NCI-H526 treated with DMSO at 0.1 percent for 48 hours (cell line): Measurements from ENCODE around the gene MSH3.
"Not testable (repeated sequence)": the region's sequence is repeated elsewhere in the genome, so short reads cannot be mapped to it uniquely, and the experiment has no call there.

ENCODE experiments used
- DNase-seq: peaks from one replicate; lab custom pipeline; 2025; lab: John Stamatoyannopoulos, UW

Gene MSH3

DNA sequence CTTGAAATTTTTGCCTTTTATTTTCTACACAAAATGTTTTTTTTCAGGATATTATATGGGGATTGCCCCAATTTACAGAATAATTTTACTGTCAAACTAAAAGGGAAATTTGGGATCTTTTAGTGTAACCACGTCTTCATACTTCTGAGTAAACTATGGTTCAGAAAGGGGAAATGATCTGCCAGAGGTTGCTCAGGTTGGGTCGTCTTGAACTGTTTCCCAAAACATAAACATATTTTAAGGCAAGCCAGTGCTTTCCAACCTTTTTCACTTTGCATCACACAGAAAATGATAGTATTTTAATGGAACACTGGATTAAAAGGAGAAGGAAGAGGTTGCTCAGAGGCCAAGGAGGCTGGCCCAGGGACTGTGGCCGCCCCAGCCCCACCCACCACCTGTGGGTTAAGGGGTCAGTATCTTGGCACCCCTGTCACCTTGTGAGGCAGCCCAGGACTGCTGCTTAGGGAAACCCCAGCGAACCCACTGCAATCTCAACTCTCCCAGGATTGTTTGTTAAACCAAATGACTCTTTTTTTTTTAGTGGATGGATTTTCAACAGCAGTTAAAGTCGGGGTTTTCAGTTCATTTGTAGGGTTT lies 143.1 kb downstream of the MSH3 start:
- DNase-seq = no peak

DNA sequence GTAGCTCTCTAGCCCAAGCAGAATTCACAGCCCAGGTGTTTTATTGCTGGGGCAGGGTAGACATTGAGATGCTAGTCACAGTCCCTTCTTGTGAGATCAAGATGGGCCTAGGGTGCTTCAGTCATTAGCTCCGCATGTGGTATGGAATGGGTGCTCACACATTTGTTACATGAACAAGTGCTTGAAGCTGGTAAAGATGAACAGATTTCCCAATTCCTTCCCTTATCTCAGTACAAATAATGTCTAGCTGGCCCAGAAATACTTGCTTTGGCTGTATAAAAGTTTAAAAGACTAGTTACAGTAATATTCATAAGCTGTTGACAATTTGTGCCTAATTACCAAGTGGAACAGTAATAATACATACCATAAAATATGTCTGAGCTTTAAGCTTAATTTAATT lies 143.7 kb downstream of the MSH3 start:
- no peak for DNase-seq

DNA sequence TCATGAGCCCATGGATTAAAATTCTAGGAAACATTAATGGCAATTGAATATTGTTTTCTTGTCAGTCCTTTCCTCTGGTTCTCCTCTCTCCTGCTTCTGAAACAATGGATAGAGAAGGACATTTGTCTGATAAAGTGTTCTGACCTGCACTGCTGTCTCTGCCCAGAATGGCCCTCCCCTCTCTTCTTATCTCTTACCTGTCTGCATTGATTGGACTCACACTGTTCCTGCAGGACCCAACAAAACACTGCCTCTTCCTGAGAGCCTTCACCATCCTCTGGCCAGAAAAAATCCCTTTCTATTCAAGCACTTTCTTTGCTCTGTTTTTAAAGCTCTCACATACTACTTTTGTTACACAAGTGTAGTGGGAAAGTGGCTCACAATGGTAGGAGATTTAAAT lies 144.2 kb downstream of the MSH3 start:
- no peak for DNase-seq

DNA sequence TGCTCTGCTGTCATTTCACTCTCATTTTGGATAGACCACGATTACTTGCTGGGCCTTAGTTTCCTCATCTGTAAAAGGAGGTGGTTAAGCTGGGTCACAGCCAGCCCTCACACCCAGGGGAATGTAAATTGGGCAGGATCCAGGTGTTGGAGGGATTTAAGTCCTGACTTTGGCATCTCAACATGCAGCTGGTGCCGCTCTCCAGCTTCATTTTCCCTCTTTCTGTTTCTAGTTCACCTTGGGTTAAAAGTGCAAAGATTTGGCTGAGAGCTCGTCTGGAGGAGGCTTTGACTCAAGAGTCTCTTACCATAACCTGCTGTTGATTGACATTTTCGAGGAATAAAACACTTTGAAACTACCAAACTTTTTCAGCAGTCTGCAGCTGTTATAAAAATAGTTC lies 144.6 kb downstream of the MSH3 start:
- no peak for DNase-seq

DNA sequence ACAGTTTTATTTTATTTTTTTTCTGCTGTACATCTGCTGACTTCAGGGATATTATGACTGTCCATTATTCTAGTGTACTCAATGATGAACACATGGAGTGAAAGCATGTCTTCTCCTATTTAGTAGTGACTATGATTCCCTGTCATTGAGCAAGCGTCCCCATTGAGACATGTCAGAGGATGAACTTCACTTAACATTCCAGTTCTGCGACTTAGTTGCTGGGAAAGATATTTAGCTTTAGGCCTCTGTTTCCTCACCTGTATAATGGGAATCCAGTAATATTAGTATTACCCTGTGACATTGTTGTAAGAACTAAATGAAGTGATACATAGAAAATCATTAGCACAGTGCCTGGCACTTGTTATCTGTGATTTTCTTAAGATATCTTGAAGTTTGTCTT lies 145.1 kb downstream of the MSH3 start:
- no peak for DNase-seq

DNA sequence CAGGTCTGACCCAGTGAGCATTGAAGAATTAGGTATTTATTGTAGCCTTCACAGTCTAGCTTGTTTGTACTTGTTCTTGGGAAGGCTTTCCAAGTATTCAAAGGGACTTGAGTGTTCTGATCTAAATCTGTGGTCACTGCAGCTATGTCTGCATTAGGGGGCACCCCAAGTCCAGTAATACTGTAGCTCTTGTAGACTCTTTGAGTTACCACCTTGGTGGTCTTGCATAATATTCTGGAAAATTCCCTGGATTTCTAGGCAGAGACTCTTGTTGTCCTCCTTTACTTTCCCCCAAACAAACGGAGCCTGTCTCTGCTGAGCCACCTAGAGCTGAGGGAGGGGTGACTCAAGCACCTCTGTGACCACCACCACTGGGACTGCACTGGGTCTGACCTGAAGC lies 149.9 kb downstream of the MSH3 start:
- no peak for DNase-seq

DNA sequence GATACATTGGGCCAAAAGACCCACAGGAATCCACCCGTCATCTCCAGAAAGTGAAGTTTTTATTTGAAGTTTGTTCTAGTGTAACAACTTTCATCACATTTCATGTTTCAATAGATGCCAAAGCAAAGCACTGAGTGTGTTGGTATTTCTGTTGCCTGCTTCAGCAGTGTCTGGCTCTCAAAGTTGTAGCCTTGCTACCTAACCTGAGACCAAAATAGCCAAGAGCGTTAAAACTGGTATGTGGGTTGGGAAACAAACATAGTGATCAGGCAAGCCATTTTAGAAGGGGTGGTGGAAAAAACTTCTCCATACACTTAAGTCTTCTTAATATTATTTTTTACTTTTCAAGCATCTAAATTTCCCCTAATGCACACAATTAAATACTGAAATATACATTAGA lies 150.6 kb downstream of the MSH3 start:
- DNase-seq = no peak

DNA sequence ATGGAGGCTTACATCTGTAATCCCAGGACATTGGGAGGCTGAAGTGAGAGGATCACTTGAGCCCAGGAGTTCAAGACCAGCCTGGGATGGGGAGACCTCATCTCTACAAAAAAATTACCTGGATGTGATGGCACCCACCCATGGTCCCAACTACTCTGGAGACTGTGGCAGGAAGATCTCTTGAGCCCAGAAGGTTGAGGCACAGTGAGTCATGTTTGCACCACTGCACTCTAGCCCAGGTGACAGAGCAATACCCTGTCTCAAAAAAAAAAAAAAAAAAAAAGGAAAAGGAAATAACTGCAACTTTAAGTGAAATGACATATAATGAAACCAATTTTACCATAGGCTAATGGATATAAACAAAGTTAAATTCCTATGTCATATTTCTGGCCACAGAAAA lies 152.5 kb downstream of the MSH3 start:
- no peak for DNase-seq

DNA sequence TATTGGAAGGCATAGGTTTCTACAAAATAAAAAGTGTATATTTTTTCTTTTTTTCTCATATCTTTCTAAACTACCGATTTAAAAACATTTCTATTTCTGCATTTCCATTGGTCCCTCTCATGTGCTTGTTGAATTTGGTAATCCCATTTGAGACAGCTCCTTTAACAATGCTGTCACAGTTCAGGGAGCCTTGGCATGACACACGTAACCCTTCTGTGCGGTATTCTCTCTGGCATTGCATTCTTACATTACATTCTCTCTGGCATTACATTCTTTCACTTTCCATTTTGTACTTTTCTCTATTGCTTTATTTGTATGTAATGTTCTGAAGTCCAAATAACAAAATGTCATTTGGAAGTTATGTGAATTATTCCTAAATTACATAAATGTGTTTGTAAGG lies 155.0 kb downstream of the MSH3 start:
- DNase-seq = no peak

DNA sequence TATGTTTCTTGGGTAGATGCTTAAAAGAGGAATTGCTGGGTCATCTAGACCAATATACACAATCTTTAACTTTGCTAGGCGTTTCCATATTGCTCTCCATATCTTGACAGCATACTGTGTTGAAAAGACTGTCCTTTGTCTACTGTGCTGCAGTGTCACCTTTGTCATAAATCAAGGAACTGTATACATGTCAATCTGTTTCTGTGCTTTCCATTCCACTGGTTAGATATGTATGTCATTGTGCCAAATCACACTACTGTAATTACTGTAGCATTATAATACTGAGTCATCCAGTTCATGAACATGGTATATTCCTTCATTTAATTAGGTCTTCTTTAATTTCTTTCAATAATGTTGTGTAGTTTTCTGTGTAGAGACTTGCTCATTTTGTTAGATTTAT lies 156.0 kb downstream of the MSH3 start:
- DNase-seq = no peak

DNA sequence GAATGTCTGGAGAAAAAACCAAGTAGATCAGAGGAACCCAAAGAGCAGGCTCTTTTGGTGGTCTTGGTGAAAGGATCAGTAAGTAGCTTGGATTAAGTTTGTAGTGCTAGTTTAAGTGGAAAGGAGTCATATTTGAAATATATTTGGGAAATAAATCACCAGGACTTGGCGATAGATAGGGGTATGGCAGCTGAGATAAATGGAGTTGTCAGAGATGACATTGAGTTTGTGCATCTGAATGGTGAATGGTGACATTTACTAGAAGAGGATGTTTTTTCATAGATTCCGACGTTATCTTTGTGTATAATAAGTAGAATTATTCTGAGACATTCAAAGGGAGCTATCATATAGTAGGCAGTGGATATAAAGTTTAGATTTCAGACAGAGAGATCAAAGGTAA lies 162.1 kb downstream of the MSH3 start:
- DNase-seq = no peak

DNA sequence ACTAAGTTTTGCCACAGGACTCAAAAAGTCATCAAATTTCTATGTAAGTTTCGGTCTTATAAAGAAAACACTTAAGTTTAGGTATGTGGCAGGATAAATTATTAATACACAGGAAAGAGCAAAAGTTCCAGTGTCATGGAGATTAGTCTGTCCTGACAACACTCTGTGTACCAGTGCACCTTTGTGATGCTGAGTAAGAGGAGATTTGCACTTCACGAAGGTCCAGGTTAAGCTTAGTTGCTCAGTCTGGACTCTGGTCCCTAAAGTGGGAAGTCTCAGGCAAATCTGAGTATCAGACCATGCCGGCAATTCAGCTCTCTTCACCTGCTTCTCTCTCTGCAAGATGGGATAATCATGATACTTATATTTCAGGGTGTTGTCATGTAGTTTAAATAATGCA lies 166.2 kb downstream of the MSH3 start:
- DNase-seq = no peak

DNA sequence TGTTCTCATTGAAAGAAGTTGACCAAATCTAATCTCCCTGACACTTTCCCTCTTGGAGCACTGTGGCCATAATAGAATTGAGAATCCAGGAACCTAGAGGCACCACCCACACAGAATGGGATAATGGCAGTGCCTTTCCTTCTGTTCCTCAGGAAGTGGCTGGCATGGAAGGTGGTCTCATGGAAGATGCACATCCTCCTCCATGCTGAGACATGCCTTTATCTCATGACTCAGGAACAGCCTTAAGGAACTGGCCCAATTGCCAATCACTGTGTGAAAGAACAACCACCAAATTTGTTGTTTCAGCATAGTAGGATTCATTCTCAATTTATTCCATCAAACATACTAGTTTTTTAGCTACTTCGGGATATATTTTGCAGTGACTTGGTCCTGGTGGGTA lies 168.2 kb downstream of the MSH3 start:
- DNase-seq = no peak

DNA sequence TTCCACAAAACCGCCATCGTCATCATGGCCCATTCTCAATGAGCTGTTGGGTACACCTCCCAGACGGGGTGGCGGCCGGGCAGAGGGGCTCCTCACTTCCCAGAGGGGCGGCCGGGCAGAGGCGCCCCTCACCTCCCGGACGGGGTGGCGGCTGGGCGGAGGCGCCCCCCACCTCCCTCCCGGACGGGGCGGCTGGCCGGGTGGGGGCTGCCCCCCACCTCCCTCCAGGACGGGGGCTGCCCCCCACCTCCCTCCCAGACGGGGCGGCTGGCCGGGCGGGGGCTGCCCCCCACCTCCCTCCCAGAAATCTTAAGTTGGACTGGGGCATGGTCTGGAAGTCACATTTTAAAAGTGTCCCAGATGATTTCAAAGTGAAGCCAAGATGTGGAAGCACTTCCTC lies 169.7 kb downstream of the MSH3 start:
- DNase-seq = not testable (repeated sequence)

DNA sequence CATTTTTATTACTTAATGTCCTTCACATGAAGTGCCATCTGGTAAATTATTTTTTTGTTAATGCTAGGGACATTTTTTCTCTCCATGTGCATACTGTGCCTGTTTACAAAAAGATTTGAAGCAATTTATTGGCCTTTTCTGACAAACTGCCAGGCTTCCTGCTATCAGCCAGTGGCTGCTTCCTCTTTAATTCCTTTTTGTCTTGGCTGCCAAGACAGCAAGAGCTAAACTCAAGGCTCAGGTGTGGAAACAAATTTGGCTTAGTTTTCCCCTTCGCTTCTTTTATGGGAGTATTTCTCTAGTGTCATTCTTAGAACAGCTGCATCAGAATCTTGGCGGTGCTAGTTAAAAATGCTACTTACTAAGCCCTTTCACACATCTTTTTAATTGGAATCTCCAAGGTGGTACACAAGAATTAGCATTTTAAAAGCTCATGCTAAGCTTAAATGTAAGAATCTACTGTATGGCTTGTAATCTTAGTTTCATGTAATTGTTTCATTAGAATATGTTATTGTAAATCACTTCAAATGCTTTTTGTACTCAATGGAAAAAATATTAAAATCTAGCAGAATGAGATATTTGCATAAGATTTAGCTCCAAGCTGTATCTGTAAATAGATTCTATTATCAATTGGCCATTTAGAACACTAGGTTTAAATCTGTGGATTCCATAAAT lies 171.5 kb downstream of the MSH3 start:
- DNase-seq = no peak

DNA sequence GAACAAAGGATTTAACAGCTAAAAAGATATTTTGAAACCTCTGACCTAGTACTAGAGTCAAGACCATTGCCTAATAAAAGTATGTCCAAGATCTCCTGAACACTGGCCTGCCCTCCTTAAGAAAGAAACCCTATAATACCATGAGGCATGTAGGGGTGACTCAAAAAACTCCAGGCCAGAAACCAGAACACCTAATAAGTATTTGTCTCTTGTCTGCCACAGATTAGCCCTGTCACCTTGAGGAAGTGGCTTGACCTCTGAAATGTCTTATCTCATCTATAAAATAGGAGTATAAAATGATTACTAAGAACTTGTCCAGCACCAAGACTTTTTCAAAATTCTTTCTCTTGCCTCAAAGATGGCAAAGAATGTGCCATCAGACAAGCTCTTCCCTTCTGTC lies 180.3 kb downstream of the MSH3 start:
- no peak for DNase-seq

DNA sequence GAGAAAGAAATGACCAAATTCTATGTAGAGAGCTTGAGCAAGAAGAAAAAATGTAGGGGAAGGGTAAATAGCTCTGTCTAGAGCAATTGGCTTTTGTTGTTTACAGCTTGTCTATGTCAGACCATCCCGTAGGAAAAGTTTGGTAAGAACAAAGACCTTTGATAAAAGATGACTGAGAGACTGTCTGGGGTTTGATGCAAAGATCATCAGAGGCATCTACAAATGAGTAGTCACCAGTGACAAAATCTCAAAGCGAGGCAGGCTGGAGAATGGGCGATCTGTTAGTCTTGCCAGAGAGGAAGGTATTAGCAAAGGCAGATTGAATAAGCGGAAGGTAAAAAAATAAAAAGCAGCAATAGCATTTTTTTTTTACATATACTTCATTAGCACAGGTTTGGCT lies 180.7 kb downstream of the MSH3 start:
- DNase-seq = no peak

DNA sequence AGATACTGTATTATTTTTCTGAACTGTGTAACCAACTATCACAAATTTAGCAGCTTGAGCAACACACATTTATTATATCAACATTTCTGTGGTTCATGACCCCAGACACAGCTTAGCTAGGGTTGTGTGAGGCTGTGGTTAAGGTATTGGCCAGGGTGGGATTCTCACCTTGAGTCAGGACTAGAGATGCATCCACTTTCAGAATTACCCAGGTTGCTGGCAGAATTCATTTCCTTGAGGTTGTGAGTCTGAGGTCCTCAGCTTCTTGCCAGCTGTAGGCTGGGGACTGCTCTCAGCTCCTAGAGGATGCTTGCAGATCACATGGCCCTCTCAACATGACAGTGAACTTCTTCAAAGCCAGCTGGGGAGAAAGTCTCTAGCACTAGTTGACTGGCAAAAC lies 183.2 kb downstream of the MSH3 start:
- no peak for DNase-seq

DNA sequence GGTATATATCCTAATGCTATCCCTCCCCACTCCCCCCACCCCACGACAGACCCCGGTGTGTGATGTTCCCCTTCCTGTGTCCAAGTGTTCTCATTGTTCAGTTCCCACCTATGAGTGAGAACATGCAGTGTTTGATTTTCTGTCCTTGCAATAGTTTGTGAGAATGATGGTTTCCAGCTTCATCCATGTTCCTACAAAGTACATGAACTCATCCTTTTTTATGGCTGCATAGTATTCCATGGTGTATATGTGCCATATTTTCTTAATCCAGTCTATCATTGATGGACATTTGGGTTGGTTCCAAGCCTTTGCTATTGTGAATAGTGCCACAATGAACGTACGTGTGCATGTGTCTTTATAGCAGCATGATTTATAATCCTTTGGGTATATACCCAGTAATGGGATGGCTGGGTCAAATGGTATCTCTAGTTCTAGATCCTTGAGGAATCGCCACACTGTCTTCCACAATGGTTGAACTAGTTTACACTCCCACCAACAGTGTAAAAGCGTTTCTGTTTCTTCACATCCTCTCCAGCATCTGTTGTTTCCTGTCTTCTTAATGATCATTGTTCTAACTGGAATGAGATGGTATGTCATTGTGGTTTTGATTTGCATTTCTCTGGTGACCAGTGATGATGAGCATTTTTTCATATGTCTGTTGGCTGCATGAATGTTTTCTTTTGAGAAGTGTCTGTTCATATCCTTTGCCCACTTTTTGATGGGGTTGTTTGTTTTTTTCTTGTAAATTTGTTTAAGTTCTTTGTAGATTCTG lies 186.8 kb downstream of the MSH3 start:
- DNase-seq = not testable (repeated sequence)

DNA sequence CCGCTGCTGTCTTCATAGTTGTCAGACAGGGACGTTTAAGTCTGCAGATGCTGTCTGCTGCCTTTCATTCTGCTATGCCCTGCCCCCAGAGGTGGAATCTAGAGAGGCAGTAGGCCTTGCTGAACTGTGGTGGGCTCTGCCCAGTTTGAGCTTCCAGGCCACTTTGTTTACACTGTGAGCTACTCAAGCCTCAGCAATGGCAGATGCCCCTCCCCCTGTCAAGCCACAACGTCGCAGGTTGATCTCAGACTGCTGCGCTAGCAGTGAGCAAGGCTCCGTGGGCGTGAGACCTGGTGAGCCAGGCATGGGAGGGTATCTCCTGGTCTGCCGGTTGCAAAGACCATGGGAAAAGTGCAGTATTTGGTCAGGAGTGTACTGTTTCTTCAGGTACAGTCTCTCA lies 192.0 kb downstream of the MSH3 start:
- DNase-seq = not testable (repeated sequence)

DNA sequence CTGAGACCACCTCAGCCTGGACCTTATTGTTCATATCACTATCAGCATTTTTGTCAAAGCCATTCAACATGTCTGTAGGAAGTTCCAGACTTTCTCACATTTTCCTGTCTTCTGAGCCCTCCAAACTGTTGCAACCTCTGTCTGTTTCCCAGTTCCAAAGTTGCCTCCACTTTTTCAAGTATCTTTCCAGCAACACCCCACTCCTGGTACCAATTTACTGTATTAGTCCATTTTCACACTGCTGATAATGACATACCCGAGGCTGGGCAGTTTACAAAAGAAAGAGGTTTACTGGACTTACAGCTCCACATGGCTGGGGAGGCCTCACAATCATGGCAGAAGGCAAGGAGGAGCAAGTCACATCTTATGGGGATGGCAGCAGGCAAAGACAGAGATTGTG lies 195.7 kb downstream of the MSH3 start:
- not testable (repeated sequence) for DNase-seq

DNA sequence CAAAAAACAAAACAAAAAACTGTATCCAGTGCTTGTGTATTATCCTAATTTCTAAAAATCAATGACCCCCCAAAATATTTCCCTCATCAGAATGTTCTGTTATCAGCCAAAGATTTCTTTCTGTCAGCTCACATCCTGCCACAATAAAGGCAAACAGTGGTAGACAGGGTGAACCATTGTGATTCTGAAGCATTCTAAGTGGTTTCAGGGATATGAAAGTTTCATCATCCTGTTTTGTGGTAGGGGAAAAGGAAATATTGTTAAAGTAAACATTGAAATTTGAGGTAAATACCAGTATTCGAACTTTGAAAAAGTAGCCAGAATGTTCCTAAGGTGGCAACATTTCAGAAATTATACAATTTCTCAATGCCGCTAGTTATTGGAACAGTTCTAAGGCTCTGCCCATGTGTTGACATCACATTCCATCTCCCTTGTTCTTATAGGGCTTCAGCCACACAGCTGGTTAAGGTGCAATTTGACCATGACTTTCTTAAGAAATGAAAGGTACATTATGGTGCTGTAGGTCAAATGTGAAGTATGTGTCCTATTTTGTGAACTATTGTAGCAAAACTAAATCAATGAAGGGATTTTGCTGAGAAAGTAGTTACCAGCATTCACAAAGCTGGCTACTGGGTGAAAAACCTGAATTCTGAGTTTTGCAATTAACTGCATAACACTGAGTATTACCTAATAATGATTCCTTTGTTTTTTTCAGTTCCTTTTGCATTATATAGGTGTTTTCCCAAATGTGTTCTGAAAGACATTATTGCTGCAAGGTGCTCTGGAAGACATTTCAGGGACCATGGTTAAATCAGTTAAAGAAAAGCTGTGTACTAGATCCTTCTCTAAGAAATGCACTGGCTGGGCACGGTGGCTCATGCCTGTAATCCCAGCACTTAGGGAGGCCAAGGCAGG lies 198.1 kb downstream of the MSH3 start:
- no peak for DNase-seq
